ENCODE results near the gene FEZF1. TPM values are rescaled to one million over a fixed set of nuclear protein-coding genes. Genes with fewer than 3 reads are reported as not detected.

FEZF1 gene
- total and polyA plus RNA-seq, 10 of the 15 experiments (the other 5 are each of a cell fraction or from before 2014, with no cell fraction given) = not detected

DNA sequence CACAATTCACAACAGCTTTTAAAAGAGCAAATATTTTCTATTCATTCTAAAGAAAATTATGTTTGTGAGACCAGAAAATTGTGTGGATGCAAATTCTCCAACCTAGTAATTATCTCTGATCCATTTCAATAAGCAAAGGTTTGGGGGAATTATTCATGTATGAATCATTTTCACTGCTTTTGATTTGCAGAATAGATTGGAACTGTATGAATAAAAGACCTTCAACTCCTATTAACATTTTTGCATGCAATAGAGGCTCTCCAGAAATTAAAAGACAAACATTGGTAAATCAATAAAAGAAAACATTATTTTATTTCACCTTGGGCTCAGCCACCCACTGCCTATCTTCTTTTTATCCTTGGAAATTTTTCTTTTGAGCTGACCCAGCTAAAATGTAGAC lies 43.5 kb downstream of the FEZF1 start:
- H3K9me3 ChIP-seq (replicated peaks; ENCODE audit: control insufficient read depth, insufficient read depth, low read length) = no peaks in the 10 kb centered on the region
- H4K20me1 ChIP-seq (ENCODE audit: control insufficient read depth, insufficient read depth) = no peaks in the 10 kb centered on the region
- no peaks in the 10 kb centered on the region for H3K27me3 ChIP-seq (replicated peaks in 1 of 2; ENCODE audit: control insufficient read depth in 2 of 2, insufficient read depth in 2 of 2, low read length in 1 of 2)
- H3K4me2 ChIP-seq (ENCODE audit: control insufficient read depth, insufficient read depth) = no peak overlapping the region
- DNase-seq (ENCODE audit: low read depth, low spot score) = no peak
- ChIA-PET RAD21 (ENCODE audit: unreplicated experiment) (no interaction called here), POLR2A (no interaction called here), CTCF (no interaction called here), SMC1A (ENCODE audit: uncharacterized antibody, unreplicated experiment) (no interaction called here)
- H3K4me1 ChIP-seq (ENCODE audit: control insufficient read depth, insufficient read depth, low read length) = no peaks in the 10 kb centered on the region
- ATAC-seq = no peak
- no TSS peak for BruUV-seq (replicated peaks)
- in situ Hi-C loops (cut with MboI) (no loop called here), intact Hi-C loops (cut with micrococcal nuclease; ENCODE audit: unreplicated experiment) (no loop called here)
- H3K36me3 ChIP-seq (ENCODE audit: control insufficient read depth in 2 of 2, insufficient read depth in 2 of 2, low read length in 1 of 2) = no peaks in the 10 kb centered on the region
- H3K4me3 ChIP-seq = no peak overlapping the region
- no peak overlapping the region for H3K27ac ChIP-seq (ENCODE audit: control insufficient read depth, insufficient read depth)
- no peaks in the 10 kb centered on the region for H3K79me2 ChIP-seq (ENCODE audit: control insufficient read depth, insufficient read depth, low read length)
- H3K9ac ChIP-seq (ENCODE audit: control insufficient read depth, insufficient read depth, low read length) = no peak overlapping the region
- no peak for FAIRE-seq
- H2AFZ ChIP-seq (ENCODE audit: control insufficient read depth, low read depth, low read length) = no peak overlapping the region
- no peak for TF ChIP-seq EGR1 (IDR thresholded peaks at IDR 0.05; ENCODE audit: borderline replicate concordance in 1 of 2, low read depth in 2 of 2, low read length in 2 of 2)
- TF ChIP-seq GABPA (IDR thresholded peaks at IDR 0.05; ENCODE audit: low read depth) = no peak
- TF ChIP-seq IKZF1 (conservative IDR thresholded peaks at IDR 0.05) = no peak
- no peak for TF ChIP-seq ETV6 (conservative IDR thresholded peaks at IDR 0.05 in 1 of 2, IDR thresholded peaks at IDR 0.05 in 1 of 2; ENCODE audit: borderline replicate concordance in 1 of 2, low read depth in 1 of 2)
- no peak for TF ChIP-seq POLR2AphosphoS2 (IDR thresholded peaks at IDR 0.05; ENCODE audit: low read depth, low read length)
- TF ChIP-seq, protein P1, sequence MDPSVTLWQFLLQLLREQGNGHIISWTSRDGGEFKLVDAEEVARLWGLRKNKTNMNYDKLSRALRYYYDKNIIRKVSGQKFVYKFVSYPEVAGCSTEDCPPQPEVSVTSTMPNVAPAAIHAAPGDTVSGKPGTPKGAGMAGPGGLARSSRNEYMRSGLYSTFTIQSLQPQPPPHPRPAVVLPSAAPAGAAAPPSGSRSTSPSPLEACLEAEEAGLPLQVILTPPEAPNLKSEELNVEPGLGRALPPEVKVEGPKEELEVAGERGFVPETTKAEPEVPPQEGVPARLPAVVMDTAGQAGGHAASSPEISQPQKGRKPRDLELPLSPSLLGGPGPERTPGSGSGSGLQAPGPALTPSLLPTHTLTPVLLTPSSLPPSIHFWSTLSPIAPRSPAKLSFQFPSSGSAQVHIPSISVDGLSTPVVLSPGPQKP (IDR thresholded peaks at IDR 0.05; ENCODE audit: low read depth, low read length) = no peak
- no peak for TF ChIP-seq SUZ12 (IDR thresholded peaks at IDR 0.05; ENCODE audit: unreplicated experiment)
- TF ChIP-seq, protein P2, sequence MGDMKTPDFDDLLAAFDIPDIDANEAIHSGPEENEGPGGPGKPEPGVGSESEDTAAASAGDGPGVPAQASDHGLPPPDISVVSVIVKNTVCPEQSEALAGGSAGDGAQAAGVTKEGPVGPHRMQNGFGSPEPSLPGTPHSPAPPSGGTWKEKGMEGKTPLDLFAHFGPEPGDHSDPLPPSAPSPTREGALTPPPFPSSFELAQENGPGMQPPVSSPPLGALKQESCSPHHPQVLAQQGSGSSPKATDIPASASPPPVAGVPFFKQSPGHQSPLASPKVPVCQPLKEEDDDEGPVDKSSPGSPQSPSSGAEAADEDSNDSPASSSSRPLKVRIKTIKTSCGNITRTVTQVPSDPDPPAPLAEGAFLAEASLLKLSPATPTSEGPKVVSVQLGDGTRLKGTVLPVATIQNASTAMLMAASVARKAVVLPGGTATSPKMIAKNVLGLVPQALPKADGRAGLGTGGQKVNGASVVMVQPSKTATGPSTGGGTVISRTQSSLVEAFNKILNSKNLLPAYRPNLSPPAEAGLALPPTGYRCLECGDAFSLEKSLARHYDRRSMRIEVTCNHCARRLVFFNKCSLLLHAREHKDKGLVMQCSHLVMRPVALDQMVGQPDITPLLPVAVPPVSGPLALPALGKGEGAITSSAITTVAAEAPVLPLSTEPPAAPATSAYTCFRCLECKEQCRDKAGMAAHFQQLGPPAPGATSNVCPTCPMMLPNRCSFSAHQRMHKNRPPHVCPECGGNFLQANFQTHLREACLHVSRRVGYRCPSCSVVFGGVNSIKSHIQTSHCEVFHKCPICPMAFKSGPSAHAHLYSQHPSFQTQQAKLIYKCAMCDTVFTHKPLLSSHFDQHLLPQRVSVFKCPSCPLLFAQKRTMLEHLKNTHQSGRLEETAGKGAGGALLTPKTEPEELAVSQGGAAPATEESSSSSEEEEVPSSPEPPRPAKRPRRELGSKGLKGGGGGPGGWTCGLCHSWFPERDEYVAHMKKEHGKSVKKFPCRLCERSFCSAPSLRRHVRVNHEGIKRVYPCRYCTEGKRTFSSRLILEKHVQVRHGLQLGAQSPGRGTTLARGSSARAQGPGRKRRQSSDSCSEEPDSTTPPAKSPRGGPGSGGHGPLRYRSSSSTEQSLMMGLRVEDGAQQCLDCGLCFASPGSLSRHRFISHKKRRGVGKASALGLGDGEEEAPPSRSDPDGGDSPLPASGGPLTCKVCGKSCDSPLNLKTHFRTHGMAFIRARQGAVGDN (IDR thresholded peaks at IDR 0.05) = no peak
- TF ChIP-seq CHD1 (IDR thresholded peaks at IDR 0.05; ENCODE audit: low read depth, low read length) = no peak
- TF ChIP-seq TCF3 (IDR thresholded peaks at IDR 0.05; ENCODE audit: borderline replicate concordance, insufficient read depth, low read depth, low read length) = no peak
- TF ChIP-seq, protein P3, sequence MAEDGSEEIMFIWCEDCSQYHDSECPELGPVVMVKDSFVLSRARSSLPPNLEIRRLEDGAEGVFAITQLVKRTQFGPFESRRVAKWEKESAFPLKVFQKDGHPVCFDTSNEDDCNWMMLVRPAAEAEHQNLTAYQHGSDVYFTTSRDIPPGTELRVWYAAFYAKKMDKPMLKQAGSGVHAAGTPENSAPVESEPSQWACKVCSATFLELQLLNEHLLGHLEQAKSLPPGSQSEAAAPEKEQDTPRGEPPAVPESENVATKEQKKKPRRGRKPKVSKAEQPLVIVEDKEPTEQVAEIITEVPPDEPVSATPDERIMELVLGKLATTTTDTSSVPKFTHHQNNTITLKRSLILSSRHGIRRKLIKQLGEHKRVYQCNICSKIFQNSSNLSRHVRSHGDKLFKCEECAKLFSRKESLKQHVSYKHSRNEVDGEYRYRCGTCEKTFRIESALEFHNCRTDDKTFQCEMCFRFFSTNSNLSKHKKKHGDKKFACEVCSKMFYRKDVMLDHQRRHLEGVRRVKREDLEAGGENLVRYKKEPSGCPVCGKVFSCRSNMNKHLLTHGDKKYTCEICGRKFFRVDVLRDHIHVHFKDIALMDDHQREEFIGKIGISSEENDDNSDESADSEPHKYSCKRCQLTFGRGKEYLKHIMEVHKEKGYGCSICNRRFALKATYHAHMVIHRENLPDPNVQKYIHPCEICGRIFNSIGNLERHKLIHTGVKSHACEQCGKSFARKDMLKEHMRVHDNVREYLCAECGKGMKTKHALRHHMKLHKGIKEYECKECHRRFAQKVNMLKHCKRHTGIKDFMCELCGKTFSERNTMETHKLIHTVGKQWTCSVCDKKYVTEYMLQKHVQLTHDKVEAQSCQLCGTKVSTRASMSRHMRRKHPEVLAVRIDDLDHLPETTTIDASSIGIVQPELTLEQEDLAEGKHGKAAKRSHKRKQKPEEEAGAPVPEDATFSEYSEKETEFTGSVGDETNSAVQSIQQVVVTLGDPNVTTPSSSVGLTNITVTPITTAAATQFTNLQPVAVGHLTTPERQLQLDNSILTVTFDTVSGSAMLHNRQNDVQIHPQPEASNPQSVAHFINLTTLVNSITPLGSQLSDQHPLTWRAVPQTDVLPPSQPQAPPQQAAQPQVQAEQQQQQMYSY (CRISPR knock-in tag; IDR thresholded peaks at IDR 0.05) = no peak
- TF ChIP-seq JUNB (IDR thresholded peaks at IDR 0.05) = no peak
- TF ChIP-seq, protein P4, sequence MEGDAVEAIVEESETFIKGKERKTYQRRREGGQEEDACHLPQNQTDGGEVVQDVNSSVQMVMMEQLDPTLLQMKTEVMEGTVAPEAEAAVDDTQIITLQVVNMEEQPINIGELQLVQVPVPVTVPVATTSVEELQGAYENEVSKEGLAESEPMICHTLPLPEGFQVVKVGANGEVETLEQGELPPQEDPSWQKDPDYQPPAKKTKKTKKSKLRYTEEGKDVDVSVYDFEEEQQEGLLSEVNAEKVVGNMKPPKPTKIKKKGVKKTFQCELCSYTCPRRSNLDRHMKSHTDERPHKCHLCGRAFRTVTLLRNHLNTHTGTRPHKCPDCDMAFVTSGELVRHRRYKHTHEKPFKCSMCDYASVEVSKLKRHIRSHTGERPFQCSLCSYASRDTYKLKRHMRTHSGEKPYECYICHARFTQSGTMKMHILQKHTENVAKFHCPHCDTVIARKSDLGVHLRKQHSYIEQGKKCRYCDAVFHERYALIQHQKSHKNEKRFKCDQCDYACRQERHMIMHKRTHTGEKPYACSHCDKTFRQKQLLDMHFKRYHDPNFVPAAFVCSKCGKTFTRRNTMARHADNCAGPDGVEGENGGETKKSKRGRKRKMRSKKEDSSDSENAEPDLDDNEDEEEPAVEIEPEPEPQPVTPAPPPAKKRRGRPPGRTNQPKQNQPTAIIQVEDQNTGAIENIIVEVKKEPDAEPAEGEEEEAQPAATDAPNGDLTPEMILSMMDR (IDR thresholded peaks at IDR 0.05 in 2 of 3, conservative IDR thresholded peaks at IDR 0.05 in 1 of 3; ENCODE audit: control insufficient read depth in 2 of 3, extremely low read depth in 1 of 3, insufficient read depth in 1 of 3, low read depth in 3 of 3, low read length in 3 of 3) = no peak
- no peak for TF ChIP-seq KLF5 (IDR thresholded peaks at IDR 0.05; ENCODE audit: partially characterized antibody)

Measured in GM12878 (cell line).